NCI-H1092 (cell line): ENCODE data around the gene TCAP.

Experiments used
- DNase-seq: peaks from one replicate; lab custom pipeline; 2025; lab: John Stamatoyannopoulos, UW

TCAP gene, protein sequence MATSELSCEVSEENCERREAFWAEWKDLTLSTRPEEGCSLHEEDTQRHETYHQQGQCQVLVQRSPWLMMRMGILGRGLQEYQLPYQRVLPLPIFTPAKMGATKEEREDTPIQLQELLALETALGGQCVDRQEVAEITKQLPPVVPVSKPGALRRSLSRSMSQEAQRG

DNA sequence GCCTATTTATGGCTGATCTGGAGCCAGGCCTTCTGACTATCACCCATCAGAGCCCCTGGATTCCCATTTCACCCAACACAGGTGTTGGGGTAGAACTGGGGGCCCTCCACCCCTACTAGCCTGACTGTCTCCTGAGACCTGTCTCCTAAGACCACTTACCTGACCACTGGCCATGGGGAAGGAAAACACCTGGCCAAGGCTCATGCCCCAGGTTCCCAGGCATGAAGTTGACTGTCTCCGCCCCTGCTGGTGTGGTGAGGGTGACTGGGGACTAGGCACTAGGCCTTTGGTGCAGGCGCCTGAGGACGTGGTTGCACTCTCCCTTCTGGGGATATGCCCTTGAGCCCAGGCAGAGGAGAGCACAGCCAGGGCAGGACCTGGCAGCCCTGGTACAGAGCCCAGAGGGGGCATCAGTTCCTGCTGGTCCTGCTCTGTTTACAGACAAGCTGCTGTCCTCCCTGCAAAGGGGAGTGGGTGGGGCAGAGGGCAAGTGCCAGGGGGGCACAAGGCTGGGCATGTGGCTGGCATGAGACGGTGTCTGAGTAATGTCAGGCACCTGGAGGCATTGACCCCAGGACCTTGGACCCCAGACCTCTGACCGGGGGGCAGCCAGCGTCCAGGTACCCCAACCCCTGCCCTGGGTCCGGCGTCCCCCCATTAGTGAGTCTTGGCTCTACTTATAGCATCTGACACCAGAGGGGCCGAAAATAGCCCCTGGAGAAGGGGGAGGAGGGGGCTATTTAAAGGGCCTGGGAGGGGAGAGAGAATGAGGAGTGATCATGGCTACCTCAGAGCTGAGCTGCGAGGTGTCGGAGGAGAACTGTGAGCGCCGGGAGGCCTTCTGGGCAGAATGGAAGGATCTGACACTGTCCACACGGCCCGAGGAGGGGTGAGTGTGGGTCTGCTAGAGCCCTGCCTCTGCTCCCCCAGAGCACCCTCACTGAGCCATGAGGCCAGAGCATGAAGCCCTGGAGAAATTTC is at the start of gene TCAP:
TSS of gene TCAP (plus strand) at position 769 of the 981 bp plus-strand sequence. CDS start at position 780, 11 bp downstream.
- DNase-seq: no peak

DNA sequence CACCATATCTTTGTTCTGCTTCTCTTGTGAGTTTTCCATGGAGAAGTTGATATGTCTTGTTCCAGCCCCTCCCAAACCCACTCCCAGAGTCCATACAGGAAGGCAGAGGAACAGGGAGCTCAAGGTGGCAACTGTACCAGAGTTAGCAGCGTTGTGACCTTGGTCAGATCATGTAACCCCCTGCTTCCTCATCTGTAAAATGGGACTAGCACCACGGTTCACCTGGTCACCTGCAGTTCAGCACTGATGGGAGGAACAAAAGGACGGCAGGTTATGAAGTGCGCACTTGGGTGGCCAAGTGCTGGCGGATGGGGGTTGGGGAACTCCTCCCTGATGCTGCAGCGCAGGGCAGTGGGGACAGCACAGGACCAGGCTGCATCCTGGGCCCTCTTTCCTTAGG is 49.7 kb upstream of the TCAP start:
- DNase-seq: no peak

DNA sequence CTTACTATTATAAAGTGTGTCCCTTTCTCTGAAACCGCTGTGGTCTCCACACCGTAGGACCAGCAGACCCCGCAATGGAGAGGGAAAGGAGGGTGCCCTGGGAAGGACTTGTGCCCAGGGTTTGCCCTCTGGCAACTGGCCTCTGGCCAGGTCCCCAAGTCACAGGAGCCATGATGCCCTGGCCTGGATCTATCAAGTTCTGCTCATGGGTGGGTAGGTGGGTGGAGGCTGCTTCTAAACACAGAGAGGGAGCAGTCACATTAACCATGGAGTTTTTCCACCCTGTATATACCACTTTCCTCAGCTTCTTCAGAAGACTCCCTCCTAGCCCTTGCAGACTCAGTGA is 48.1 kb upstream of the TCAP start:
- no peak for DNase-seq

DNA sequence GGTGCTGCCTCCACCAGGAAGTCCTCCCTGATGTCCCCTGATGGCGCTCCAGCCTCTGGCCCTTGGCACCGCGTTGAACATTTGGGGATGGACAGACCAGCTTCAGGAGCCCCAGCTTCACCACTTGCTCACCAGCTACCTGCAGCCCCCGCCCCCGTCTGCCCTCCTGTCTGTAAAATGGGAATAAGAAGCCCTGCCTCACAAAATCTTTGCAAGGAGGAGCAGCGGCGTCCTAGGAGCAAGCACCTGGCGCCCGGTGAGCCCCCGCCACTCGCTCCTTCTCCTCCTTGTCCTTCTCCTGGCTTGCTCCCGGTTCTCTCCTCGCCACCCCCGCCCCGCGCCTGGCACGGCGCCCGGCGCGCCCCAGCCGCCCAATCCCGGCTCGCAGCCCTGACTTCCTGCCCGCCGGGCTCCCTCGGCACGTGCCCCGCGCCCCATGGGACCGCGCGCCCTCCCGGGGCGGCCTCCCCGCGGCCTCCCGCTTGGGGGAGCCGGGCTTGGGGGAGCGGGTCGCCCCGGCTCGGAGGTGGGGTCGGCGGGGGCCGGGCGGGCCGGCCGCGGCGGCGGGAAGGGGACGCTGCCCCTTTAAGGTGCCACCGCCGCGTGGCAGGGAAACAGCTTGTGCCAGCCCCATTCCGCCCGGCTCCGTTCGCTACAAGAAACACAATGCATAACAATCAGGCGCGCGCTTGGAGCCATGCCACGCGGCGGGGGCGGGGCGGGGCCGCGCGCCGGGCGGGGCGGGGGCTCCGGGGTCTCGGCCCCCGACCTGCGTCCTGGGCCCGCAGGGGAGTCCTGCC is 47.5 kb upstream of the TCAP start:
- DNase-seq: peak; percentile 83

DNA sequence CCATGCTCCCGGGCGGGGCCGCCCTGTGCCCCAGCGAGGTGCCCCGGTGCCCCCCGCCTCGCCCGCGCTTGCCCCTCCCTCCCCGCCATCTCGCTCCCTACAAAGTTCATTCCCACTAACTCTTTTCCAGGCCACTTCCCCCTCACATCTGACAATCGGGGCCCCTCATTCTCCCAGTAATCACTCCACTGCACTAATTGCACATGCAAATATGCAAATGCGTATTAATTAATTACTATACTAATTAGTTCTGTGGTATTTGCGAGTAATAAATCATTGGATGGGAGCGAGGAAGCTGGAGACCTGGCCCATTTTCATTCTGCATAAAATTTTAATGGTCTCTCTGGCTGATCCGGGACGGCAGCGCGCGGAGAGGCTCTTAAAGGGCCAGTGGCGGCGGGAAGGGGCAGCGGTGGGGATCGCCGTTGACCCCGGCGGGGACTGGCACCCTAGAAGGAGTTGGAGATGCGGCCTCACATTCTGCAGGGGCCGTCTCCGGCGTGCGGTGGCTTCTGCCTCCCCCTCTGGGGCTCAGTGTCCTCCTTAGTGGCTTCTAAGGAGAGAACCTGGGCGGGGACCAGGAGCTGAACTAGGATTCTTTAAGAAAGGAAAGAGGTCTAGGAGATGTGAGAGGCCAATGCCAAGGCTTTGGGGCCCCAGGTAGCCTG is 46.8 kb upstream of the TCAP start:
- no peak for DNase-seq

DNA sequence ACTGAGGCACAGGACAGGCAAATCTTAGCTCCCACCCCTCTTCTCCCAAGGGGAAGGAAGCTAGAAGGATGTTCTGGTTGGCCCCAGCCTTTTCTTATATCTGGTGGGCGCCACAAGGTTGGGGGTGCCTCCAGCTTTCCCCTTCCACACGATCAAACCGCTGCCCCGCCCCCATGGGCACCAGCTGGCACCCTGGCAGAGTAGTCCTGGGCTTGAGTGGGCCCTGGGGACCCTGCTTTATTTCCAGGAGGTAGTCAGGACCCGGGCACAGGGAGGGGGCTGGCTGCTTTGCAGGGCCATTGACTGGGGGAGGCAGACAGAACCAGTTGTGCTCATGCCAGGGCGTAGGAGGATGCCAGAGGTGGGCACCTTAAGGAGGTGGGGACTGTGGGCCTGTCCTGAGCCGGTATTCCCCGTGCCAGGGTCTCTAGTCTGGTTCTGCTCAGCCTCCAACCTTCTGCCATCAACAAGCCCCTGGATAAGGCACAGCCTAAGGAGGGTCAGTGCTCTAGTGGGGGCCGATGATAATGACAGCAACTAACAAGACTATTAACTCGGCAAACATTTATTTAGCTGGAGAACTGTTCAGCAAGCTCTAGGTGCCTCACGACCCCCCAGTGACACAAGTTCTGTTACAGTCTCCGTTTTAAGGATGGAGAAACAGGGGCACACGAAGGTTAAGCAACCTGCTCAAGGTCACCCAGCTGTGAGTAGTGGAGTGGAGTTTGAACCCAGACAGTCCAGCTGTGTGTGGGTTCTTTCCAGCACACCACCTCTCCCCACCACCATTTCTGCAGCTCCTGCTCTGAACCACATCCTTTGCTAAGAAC is 46.0 kb upstream of the TCAP start:
- DNase-seq: peak; percentile 56

DNA sequence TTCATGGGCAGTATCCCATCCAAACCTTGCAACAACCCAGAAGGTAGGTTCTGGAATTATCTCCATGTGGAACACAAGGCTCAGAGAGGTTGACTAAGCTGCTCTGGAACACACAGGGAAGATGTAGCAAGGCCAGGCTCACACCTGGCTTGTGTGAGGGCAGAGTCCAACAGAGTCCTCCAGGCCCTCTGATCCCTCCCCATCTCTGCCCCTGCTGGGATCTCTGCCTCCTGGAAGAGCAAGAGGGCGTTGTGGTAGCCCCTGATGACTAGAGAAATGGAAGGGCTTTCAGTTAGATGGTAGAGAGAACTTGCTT is 45.4 kb upstream of the TCAP start:
- no peak for DNase-seq

DNA sequence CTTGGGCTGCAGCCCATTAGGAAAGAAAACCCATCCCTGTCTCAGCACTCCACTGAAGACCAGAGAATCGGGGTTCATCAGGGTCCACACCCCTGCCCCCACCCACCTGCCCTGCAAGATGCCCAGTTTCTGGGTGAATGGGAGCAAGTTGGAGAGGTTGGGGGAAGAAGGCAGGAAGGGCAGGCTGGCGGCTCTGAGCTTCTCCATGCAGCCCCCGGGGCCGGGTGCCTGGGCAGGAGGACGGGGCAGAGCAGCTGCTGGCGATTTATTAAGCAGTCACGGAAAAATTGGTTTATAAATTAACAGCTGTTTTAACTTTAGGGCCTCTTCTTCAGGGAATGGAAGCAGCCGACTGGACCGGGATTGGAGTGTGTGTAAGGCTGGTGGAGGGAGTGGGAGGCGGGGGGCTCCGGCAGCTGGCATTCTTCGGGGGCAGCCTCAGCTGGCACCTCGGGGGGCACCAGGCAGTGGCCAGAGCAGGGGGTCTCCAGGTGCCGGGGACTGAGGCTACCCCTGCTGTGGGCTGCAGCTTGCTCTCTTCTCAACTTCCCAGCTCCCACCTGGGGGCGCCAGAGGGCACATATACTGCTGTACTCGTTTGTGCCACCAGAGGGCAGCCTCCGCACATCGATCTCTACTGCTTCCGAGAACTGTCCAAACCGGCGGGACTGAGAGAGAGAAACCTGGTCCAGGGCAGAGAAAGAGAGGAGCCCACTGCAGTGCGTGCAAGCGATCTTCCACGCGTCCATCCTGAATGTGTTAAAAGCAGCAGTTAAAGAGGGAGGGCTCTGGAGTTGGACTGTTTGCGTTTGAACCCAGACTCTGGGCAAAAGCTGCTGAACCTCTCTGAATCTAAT is 43.4 kb upstream of the TCAP start:
- peak; percentile 77 for DNase-seq

DNA sequence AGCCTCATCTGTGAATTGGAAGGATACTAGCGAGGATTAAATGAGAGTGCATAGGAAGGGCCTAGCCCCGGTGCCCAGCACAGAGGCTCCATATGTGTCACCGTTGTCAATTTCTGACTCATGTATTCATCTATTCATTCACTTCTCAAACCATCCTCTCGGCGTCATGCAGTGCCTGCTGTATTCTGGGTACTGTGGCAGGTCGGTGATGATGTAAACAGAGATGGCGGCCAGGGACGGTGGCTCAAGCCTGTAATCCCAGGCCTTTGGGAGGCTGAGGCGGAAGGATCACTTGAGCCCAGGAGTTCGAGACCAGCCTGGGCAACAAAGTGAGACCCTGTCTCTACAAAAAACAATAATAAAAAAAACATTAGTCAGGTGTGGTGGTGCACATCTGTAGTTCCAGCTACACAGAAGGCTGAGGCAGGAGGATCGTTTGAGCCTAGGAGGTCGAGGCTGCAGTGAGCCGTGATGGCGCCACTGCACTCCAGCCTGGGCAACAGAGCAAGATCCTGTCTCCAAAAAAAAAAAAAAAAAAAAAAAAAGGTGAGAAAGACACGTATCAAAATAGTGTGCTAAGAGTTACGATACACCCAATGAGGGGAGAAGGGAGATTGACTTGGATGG is 42.7 kb upstream of the TCAP start:
- DNase-seq: no peak

DNA sequence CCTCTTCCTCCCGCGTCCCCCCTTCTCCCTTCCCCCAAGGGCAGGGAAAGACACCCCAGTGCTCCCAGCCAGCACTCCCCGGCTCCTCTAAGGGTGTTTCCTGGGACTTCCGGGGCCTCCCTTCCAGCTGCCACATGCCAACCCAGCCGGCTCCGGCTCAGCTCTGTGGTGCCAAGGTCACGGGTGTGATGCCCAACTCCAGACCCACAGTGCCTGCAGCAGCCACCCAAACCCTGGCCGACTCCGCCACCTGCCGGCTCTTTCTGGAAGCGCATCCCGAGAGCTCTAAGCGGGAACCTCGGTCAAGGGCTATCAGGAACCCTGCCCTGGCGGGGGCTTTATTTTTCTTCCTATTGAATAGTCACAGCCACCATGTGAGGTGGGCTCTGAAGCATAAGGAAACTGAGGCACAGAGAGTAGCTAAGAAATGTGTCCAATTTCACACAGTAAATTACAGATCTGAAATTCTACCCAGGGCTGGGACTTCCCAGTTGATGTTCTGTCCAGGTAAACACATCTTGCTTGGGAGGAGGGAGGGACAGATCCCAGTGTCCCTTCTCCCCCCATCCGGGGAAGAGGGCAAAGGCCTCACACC is 41.7 kb upstream of the TCAP start:
- peak; percentile 79 for DNase-seq

DNA sequence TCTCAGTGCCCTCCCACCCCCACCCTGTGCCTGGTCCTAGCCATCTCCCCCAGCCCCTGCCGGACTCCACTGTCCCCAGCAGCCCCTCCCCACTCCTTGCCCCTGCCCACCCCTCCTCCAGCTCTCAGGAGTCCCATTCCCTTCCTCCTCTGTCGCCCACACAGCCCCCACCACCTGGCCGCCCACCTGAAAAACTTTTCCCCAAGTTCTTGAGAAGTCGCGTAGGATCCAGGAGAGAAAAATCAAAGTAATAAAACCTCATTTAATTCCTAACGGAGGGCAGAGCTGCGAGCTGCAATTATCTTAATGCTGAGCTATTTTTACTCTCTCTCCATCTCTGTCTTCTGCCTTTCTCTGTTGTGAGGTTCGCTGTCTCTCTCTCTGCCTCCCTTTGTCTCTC is 40.8 kb upstream of the TCAP start:
- no peak for DNase-seq

DNA sequence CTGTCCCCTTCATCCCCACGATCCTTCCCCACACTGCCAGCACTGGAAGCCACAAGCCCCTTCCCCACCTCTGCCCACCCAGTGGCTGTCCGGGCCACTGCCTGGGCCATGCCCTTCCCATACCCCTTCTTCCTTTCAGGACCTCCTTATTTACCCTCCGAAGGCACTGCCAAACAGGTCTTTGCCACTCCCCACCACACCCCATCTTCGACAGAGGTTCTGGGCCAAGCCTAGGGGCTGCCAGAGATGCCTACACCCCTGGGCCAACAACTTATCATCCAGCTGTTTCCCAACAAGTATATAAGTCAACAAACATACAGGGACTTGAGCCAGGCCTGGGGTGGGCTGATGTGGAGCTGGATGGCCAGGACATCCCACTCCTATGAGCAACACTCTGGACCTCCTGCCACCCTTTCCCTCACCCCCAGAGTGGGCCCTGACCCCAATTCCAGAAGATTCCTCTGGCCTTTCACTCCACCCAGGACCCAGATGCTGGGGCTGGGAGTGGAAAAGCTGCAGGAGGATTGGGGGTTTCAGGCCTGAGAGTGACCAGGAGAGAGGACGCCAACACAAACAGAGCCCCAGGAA is 39.9 kb upstream of the TCAP start:
- no peak for DNase-seq

DNA sequence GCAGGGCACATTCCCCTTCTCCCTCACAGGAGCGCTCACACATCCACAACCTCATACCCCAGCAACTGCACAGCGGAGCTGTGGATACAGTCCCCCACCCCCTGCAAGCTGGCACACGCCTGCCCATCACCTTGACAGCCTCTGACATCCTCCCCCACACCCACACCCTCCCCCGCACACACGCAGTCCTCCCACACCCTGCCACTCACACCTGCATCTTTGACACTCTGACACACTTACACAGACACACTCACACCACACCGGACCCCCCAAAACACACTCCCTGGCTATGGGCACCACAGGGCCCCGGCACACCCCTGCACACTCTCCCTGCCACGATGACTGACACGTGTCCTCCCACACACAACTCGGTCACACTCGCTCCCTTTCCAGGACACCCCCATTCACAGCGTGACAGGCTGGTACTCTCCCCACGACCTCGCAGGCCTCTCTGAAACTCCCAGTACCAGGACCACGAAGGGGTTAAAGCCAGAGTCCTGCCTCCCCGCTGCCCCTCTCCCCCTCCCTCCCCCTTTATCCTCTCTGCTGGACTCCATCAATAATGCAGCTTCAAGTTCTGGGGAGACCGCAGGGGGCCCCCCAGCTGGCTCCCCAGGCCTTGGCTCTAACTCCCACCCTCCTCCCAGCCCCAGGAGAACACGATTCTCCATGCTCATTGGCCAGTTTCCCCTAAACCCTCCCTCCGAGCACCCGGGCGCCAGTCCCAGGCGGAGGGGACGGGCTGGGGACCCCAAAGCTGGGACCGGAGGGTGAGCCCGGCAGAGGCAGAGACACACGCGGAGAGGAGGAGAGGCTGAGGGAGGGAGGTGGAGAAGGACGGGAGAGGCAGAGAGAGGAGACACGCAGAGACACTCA is 38.7 kb upstream of the TCAP start, which contains the start of gene PPP1R1B:
TSS of gene PPP1R1B (plus strand) at position 782 of the 876 bp plus-strand sequence. CDS start 441 bp downstream, outside the sequence.
- DNase-seq: no peak

DNA sequence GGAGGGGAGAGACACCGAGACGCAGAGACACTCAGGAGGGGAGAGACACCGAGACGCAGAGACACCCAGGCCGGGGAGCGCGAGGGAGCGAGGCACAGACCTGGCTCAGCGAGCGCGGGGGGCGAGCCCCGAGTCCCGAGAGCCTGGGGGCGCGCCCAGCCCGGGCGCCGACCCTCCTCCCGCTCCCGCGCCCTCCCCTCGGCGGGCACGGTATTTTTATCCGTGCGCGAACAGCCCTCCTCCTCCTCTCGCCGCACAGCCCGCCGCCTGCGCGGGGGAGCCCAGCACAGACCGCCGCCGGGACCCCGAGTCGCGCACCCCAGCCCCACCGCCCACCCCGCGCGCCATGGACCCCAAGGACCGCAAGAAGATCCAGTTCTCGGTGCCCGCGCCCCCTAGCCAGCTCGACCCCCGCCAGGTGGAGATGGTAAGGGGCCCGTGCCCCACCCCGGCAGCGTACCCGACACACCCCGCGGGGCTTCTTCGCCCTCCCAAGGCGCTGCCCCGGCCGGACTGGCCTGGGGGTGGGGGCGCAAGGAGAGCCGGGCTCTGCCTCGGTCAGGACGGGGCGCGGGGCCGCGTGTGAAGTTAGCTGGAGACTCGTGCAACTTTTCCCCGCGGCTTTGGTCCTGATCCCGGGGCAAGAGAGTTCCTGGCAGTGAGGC is 38.0 kb upstream of the TCAP start:
- DNase-seq: no peak

DNA sequence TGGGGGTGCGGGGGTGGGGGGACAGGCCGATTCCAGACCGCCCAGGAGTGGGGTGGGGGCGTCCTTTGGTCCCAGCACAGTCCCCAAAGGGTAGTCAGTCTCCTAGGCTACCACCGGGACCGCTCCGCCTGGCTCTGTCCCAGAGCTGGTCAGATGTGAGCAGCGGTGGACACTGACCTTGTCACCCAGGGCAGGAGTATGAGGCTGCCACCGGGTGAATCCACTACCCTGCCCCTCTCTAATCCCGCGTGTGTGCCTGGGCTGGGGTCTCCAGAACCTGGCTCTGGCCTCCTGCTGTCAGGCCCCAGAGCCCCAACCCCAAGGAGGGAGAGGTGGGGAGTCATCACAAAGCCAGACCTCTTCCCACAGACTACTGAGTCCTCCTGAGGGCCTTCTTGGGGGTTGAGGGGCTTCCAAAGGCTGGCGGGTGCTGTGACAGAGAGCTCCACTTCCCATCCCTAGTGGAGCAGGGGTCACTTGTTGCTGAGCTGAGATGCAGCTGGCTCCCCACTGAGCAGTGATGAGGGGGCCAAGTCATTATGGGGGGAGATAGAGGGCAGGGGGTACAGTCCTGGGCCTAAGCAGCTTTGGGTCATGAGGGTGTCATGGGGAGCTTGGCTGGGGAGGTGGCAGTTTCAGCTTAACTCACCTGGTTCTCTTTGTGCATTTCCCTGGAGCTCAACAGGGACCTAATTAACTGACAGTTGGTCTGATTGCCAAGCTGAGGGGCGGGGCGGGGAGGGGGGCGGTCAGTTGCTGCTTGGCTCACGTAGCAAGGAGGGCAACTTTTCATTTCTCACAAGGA is 37.2 kb upstream of the TCAP start:
- no peak for DNase-seq

DNA sequence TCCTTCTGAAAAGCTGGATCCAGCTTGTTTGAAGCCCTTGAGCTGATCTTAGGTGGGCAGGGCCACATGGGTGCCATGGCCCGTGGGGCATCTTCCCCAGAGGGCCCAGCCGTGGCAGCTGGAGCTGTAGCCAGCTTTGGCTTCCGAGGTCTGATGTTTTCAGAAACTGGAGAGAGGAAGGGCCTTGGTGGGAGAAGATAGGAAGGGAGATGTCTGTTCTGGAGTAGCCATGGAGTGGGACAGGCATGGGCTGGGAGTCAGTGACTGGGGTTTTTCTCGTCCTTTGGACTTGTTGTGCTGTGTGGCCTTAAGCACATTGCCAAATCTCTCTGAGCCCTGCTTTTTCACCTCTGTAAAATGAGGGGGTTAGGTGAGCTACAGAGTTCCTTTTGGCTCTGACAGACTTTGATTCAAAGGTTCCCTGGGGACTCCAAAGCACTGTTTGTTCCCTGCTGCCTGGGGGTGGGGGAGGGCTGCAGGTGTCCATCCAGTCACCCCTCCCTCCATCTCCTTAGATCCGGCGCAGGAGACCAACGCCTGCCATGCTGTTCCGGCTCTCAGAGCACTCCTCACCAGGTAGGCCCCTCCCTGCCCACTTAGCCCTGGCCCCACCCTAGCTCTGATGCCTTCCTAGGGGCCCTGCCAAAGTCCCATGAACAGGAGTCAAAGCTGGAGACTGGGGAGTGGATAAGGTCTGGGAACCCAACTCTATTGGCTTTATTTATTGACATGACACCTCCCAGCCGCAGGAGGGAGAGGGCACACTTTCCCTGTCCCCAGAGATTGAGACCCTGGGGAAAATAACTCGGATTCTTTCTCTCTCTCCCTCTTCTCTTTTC is 36.3 kb upstream of the TCAP start:
- no peak for DNase-seq
